GM23338 (cell line): Measurements from ENCODE around the gene GCSH.

Experiments used
- CREB1 ChIP-seq: fragments of 250-450 bp; sonication (Bioruptor Pico); IDR thresholded peaks from 2 replicates; pipeline ENCODE4 v1.5.0; 2020; ENCODE audit warnings: low read depth, mild to moderate bottlenecking, moderate library complexity
- EZH2 ChIP-seq: fragments of 200-600 bp; sonication (generic); IDR thresholded peaks from one replicate; pipeline ENCODE4 v1.8.0; 2017; ENCODE audit warnings: antibody characterized with exemption, mild to moderate bottlenecking, low read depth; ENCODE audit not compliant: unreplicated experiment
- EZH2phosphoT487 ChIP-seq: fragments of 200-600 bp; sonication (generic); IDR thresholded peaks from one replicate; pipeline ENCODE4 v1.8.1; 2018; ENCODE audit warnings: antibody characterized with exemption; ENCODE audit not compliant: unreplicated experiment
- JUNB ChIP-seq: IDR thresholded peaks from one replicate; pipeline ENCODE4 v1.6.1; 2016; ENCODE audit warnings: antibody characterized with exemption; ENCODE audit not compliant: unreplicated experiment
- POLR2AphosphoS5 ChIP-seq: IDR thresholded peaks from 2 replicates; pipeline ENCODE4 v1.6.1; 2016; ENCODE audit warnings: antibody characterized with exemption, low read depth
- STAT1 ChIP-seq: IDR thresholded peaks from one replicate; pipeline ENCODE4 v1.6.1; 2016; ENCODE audit warnings: antibody characterized with exemption; ENCODE audit not compliant: unreplicated experiment
- ZNF331 ChIP-seq: fragments of 250-450 bp; sonication (Bioruptor Pico); IDR thresholded peaks from 2 replicates; pipeline ENCODE4 v1.5.0; 2020; ENCODE audit warnings: low read depth, mild to moderate bottlenecking, moderate library complexity
- TF ChIP-seq, protein P1 (sequence below), 2 experiments: fragments of 200-600 bp in 1 of 2; sonication (generic) in 1 of 2; conservative IDR thresholded peaks; 2 replicates each; pipeline versions ENCODE4 v1.5.1 to v1.6.1; 2016 to 2017; ENCODE audit warnings: antibody characterized with exemption in 2 of 2, low read depth in 2 of 2, mild to moderate bottlenecking in 2 of 2, moderate library complexity in 1 of 2
- TF ChIP-seq, protein P2 (sequence below): IDR thresholded peaks from one replicate; pipeline ENCODE4 v1.6.1; 2018; ENCODE audit warnings: antibody characterized with exemption; ENCODE audit not compliant: unreplicated experiment

DNA sequence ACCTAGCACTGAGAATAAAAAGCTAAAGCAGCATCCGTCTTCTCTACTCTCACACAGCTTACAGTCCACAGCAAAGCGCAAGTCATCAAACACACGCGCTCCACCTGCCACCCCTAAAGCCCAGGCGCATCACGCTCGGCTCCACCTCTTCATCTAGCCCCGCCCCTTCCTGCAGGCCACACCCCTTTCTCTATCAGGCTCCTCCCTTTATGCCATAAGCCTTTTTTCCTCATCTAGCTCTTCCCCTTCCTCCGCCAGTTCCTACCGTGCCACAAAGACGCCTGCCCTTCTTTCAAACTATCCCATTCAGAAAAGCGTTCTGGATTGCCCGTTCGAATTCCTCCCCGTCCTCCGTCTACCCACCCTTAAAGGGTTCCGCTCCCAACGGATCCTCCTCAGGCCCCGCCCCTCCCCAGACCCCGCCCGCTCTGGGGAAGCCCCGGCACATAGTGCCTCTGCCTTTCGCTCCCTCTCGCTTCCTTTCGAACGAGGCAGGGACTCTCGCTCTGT is 19.6 kb downstream of the GCSH start:
- TF ChIP-seq, protein P1, sequence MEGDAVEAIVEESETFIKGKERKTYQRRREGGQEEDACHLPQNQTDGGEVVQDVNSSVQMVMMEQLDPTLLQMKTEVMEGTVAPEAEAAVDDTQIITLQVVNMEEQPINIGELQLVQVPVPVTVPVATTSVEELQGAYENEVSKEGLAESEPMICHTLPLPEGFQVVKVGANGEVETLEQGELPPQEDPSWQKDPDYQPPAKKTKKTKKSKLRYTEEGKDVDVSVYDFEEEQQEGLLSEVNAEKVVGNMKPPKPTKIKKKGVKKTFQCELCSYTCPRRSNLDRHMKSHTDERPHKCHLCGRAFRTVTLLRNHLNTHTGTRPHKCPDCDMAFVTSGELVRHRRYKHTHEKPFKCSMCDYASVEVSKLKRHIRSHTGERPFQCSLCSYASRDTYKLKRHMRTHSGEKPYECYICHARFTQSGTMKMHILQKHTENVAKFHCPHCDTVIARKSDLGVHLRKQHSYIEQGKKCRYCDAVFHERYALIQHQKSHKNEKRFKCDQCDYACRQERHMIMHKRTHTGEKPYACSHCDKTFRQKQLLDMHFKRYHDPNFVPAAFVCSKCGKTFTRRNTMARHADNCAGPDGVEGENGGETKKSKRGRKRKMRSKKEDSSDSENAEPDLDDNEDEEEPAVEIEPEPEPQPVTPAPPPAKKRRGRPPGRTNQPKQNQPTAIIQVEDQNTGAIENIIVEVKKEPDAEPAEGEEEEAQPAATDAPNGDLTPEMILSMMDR (conservative IDR thresholded peaks at IDR 0.05; ENCODE audit: low read depth in 2 of 2) = no peak
- peak; percentile 48 for TF ChIP-seq POLR2AphosphoS5
- TF ChIP-seq, protein P2, sequence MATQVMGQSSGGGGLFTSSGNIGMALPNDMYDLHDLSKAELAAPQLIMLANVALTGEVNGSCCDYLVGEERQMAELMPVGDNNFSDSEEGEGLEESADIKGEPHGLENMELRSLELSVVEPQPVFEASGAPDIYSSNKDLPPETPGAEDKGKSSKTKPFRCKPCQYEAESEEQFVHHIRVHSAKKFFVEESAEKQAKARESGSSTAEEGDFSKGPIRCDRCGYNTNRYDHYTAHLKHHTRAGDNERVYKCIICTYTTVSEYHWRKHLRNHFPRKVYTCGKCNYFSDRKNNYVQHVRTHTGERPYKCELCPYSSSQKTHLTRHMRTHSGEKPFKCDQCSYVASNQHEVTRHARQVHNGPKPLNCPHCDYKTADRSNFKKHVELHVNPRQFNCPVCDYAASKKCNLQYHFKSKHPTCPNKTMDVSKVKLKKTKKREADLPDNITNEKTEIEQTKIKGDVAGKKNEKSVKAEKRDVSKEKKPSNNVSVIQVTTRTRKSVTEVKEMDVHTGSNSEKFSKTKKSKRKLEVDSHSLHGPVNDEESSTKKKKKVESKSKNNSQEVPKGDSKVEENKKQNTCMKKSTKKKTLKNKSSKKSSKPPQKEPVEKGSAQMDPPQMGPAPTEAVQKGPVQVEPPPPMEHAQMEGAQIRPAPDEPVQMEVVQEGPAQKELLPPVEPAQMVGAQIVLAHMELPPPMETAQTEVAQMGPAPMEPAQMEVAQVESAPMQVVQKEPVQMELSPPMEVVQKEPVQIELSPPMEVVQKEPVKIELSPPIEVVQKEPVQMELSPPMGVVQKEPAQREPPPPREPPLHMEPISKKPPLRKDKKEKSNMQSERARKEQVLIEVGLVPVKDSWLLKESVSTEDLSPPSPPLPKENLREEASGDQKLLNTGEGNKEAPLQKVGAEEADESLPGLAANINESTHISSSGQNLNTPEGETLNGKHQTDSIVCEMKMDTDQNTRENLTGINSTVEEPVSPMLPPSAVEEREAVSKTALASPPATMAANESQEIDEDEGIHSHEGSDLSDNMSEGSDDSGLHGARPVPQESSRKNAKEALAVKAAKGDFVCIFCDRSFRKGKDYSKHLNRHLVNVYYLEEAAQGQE = no peak
- TF ChIP-seq EZH2 = no peak
- TF ChIP-seq CREB1 = peak; percentile 4; the same call in 1 of the 2 replicates
- TF ChIP-seq EZH2phosphoT487 = no peak
- no peak for TF ChIP-seq JUNB
- no peak for TF ChIP-seq STAT1
- TF ChIP-seq ZNF331 = no peak
